Activated CD4-positive, CD25-positive, alpha-beta regulatory T cell treated with anti-CD3 and anti-CD28 coated beads, Interleukin-2, amount 50 U/mL, for 24 hours (primary cell): ENCODE measurements around the gene FITM2.

Experiments used
- ATAC-seq, 2 donors: fragments of 150-1000 bp; cut with Tn5 transposase; one replicate each; pipeline ENCODE4 v1.10.0; 2021; ENCODE audit warnings: mild to moderate bottlenecking in 1 of 2, moderate library complexity in 1 of 2

FITM2 gene

DNA sequence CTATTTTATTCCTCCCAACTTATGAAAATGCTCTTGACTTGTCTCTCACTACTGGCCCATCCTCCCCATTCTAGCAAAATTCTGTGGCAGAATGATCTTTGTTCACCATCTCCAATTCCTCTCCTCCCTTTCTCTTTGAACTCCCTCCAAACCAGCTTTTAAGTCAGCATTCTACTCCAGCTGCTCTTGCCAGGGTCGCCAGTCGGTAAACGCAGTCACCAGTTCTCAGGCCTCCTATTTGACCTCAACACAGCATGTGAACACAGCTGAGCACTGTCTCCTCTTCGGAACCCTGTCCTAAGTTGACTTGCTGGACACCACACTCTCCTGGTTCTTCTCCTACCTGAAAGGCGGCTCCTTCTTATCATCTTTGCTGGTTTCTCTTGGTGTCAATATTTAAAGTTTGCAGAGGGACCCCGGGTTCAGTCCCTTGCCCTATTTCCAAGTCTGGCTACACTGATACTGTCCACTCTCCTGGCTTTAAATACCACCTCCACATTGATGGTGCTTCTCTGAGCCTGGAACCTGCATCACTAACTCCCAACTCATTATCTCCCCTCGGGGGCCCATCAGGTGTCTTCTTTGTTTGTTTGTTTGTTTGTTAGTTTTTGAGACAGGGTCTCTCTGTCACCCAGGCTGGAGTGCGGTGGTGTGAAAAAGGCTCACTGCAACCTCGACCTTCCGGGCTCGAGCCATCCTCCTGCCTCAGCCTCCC lies 36.5 kb downstream of the FITM2 start:
- no peak for ATAC-seq

DNA sequence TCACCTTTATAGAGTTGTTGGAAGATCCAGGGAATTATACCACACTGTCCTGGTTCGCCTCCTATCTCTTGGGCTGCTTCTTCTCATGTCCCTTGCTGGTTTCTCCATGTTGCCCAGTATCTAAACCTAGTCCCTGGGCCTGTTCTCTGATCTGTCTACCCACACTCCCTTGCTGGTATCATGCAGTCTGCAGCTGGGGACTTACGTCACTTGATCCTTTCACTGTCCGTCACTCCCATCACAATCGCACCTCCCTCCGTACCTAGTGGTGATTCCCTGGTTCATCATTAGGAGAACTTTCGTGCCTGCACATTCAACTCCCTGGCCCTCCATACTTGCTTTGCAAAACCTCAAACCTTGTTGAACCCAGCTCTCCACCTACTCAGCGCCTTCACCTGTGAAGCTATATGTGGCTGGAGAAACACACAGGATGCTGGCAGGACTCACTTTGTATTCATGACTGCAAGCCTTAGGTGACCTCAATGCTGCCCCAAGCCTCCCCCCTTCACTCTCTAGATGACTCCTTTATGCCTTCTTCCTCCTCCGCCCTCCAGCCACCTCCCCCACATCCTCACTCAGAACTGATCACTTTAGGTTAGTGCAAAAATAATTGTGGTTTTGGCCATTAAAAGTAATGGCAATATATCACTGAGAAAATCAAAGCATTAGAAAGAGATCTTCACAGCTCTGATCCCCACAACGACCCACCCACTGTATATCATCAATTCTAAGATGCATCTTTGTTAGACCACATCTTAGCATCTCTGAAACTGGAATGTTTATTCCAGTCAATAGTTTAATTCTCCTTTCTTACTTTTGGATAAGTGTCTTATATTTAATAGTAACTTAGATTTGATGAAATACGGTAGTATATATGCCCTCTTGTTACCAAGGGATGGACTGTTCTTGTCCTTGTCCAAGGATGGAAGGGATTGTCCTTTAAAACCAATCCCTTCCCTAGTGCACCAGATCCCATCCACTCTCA lies 37.5 kb downstream of the FITM2 start:
- no peak for ATAC-seq

DNA sequence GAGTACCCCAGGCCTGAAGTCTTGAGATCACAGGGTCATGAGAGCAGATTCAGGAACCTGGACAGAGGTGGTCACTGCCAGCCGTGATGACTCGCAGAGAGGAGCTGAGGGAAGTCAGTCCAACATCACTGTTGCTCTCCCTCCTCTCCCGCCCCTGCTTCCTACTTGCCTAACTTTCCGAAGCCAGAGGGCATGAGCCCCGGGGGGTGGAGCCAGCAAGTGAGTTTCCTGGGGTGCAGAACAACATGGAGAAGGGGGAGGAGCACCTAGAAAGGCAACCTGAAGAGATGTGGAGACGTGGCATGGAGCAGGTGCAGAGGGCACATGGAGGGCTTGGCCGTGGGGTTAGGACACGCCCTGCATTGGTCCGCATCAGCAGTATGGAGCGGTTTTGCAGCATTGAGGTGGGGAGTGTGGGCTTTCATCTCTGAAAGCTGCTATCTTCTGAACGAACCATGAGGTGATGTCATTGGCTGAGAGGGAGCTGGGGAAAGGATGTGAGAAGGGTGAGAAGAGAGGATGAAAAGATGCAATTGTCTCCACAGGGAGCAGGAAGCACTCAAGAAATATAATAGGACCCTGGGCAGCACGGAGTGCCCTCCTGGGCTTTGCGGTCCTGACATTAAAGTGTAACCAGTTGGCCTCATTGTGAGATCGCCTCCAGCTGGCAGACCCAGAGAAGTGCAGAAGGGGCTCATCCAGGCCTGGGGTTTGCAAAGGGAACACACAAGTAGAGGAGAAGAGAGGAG lies 38.9 kb downstream of the FITM2 start:
- ATAC-seq, result no peak

DNA sequence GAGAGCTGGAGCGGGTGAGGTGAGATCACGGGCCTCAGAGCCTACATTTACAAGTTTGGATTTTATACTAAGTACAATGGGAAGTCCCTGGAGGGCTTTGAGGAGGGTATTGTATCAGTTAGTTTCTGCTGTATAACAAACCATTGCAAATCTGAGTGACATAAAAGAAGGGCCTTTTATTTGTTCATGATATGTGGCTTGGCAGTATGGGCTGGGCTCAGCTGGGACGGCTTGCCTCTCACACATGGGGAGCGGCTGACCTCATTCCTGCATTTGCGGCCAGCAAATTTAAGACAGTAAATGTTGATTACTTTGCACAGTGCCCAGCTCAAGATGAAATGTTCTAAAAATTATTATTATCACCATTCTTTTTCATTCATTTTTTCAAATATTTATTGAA lies 42.2 kb downstream of the FITM2 start:
- no peak for ATAC-seq

DNA sequence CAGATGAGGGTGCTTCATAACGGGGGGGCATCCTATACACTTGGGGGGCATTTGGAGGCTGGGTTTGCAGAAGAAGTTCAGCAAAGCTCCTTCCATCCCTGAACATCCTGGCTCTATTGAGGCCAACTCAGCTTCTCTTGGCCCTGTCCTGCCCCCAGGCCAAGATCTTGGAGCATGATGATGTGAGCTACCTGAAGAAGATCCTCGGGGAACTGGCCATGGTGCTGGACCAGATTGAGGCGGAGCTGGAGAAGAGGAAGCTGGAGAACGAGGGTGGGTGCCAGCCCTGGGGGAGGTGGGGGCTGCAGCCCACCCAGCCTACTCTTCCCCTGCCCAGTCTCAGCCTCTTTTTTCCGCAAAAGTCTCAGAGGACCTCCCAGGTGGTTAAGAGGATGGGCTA lies 46.7 kb downstream of the FITM2 start:
- no peak for ATAC-seq

DNA sequence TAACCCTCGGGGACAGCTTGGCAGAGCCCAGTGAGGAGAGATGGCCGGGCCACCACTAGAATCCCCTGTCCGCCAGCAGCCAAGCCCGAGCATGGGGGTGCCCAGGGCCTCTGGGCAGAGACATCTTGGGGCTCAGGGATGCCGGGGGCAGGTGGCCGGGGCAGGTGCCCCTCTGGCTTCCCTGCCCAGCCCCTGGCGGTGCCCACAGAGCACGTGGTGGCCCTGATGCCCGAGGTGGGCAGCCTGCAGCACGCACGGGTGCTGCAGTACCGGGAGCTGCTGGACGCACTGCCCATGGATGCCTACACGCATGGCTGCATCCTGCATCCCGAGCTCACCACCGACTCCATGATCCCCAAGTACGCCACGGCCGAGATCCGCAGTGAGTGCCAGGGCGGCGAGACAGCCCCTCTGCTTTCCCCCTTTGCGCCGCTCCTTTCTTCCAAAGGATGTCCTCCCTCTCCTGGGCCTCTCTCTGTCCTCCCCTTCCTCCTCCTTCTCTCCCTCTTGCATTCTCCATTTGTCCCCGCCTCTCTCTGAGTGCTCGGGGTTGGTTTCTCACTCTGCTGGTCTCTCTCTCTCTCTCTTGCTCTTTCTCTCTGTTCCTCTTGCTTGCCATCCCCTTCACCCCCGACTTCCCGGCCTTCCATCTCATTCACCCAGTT lies 52.6 kb downstream of the FITM2 start:
- no peak for ATAC-seq

DNA sequence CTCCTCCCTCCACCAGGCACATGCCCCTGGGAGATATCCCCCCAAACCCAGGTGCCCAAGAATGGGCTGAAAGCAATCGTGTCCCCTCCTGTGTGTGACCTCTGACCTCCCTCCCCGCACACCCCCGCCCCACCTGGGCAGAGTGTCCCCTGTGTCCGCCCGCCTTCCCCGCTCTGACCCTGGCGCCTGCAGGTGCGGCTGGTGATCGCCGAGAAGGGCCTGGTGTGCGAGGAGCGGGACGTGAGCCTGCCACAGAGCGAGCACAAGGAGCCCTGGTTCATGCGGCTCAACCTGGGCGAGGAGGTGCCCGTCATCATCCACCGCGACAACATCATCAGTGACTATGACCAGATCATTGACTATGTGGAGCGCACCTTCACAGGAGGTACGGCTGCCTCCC lies 54.0 kb downstream of the FITM2 start:
- ATAC-seq, result no peak

DNA sequence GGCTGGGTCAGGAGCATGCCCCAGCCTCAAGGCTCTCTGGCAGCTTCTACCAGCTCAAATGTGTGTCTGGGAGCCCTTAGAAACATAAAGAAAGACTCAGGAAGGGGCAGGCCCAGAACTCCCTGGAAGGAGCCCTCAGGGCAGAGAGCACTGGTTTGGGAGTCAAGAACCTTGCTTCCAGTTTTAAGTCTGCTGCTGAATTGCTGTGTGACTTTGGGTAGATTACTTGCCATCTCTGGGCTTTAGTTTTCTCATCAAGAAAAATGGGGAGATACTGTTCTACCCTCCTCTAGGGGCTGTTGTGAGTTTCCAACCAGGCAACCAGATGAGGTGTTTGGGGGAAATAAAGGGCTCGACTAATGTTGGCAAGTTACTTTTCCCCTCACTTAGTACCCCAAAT lies 55.1 kb downstream of the FITM2 start:
- ATAC-seq, result no peak

DNA sequence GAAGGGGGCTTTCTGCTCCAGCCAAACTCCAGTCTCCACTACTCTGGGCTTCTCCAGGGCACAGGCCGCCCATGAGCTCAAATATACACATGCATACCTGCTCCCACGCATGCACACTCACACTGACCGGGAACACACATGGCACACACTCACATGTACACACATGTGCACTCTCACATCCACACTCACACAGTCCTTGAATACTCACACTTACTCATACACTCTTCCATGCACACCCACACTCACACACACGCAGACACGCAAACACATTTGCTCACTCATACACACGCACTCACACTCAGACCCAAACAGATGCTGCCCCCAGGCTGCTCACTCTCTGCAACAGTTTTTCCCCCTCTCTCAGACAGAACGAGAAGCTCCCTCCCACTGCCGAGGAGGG lies 56.9 kb downstream of the FITM2 start:
- no peak for ATAC-seq

DNA sequence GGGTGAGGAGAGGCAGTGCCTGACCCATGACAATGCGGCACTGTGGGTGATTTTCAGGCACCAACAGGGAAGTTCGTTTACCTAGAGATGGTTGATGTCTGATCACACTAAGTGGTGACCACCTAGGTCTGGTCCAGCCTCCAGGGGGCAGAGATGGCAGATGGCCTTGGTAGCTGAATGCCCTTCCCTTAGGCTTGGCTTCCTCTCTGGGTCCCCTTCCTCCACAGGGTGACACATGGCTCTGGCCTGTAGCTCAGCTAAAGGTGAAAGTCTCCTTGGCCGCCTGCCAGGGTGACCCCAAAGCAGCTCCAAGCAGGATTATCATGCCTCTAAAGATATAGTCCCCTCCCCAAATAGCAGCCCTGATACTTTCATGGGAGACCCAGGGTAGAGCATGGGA lies 57.5 kb downstream of the FITM2 start:
- no peak for ATAC-seq
